WTC11 (cell line): Measurements from ENCODE around the gene ENC1. TPM values are rescaled to one million over a fixed set of nuclear protein-coding genes. Genes with fewer than 3 reads are reported as not detected.

Experiments used
- ATAC-seq: fragments of 200-7000 bp; cut with Tn5 transposase; 2 replicates; pipeline ENCODE4 v1.10.0; 2021; ENCODE audit warnings: mild to moderate bottlenecking, moderate library complexity
- CTCF ChIA-PET: fragments of 300-600 bp; sonication (Branson Sonifier 250); formaldehyde crosslinking; loops from one replicate; lab custom pipeline; 2021; ENCODE audit warnings: antibody characterized with exemption; lab: Charles Lee
- POLR2A ChIA-PET: fragments of 350-600 bp; sonication (Branson Sonifier 250); formaldehyde crosslinking; loops from one replicate; lab custom pipeline; 2021; ENCODE audit warnings: antibody characterized with exemption; lab: Charles Lee
- DNase-seq: peaks from one replicate; pipeline ENCODE4 v3.0.0; 2021; ENCODE audit warnings: low spot score
- H3K27ac Mint-ChIP-seq: 2 replicates; pipeline ENCODE4 v1.8.0; 2021; ENCODE audit warnings: mixed read lengths
- H3K27me3 Mint-ChIP-seq: 2 replicates; pipeline ENCODE4 v1.8.0; 2021; ENCODE audit warnings: low read depth, mild to moderate bottlenecking, moderate library complexity, mixed read lengths
- H3K36me3 Mint-ChIP-seq: 2 replicates; pipeline ENCODE4 v1.8.0; 2021; ENCODE audit warnings: mixed read lengths
- H3K4me1 Mint-ChIP-seq: 2 replicates; pipeline ENCODE4 v1.8.0; 2022; ENCODE audit warnings: mixed read lengths
- H3K4me3 Mint-ChIP-seq: 2 replicates; pipeline ENCODE4 v1.8.0; 2021; ENCODE audit warnings: mild to moderate bottlenecking, moderate library complexity, mixed read lengths
- H3K9me3 Mint-ChIP-seq: 2 replicates; pipeline ENCODE4 v1.8.0; 2021; ENCODE audit warnings: mixed read lengths
- ATF6 ChIP-seq: sonication (generic); formaldehyde crosslinking; IDR thresholded peaks from 2 replicates; pipeline ENCODE4 v1.8.1; 2023; ENCODE audit warnings: mild to moderate bottlenecking, missing genetic modification reagents
- CREM ChIP-seq: sonication (generic); formaldehyde crosslinking; IDR thresholded peaks from 2 replicates; pipeline ENCODE4 v1.8.1; 2022; ENCODE audit warnings: mild to moderate bottlenecking, missing genetic modification reagents, moderate library complexity
- CTCF ChIP-seq: fragments of 200-600 bp; IDR thresholded peaks from 2 replicates; pipeline ENCODE4 v1.8.0; 2022; ENCODE audit warnings: antibody characterized with exemption
- E2F1 ChIP-seq: sonication (generic); formaldehyde crosslinking; IDR thresholded peaks from 2 replicates; pipeline ENCODE4 v1.8.0; 2022; ENCODE audit warnings: mild to moderate bottlenecking, missing genetic modification reagents
- EMX1 ChIP-seq: fragments of 250-450 bp; sonication (Bioruptor Pico); IDR thresholded peaks from 2 replicates; pipeline ENCODE4 v1.8.0; 2021; ENCODE audit warnings: mild to moderate bottlenecking
- GABPB1 ChIP-seq: sonication (generic); formaldehyde crosslinking; IDR thresholded peaks from 2 replicates; pipeline ENCODE4 v1.8.1; 2023; ENCODE audit warnings: mild to moderate bottlenecking, missing genetic modification reagents
- JUN ChIP-seq: sonication (generic); formaldehyde crosslinking; IDR thresholded peaks from 2 replicates; pipeline ENCODE4 v1.8.0; 2023; ENCODE audit warnings: mild to moderate bottlenecking, missing genetic modification reagents
- KAT7 ChIP-seq: sonication (generic); formaldehyde crosslinking; IDR thresholded peaks from 2 replicates; pipeline ENCODE4 v1.8.1; 2023; ENCODE audit warnings: missing genetic modification reagents, mild to moderate bottlenecking, borderline replicate concordance
- MYBL2 ChIP-seq: sonication (generic); formaldehyde crosslinking; IDR thresholded peaks from 2 replicates; pipeline ENCODE4 v1.8.1; 2023; ENCODE audit warnings: mild to moderate bottlenecking, moderate library complexity, missing genetic modification reagents
- NFE2L1 ChIP-seq: sonication (generic); formaldehyde crosslinking; IDR thresholded peaks from 2 replicates; pipeline ENCODE4 v1.8.1; 2023; ENCODE audit warnings: missing genetic modification reagents
- RORB ChIP-seq: fragments of 250-450 bp; sonication (Bioruptor Pico); IDR thresholded peaks from 2 replicates; pipeline ENCODE4 v1.9.0; 2021; ENCODE audit warnings: mild to moderate bottlenecking
- USF2 ChIP-seq: sonication (generic); formaldehyde crosslinking; IDR thresholded peaks from 2 replicates; pipeline ENCODE4 v1.8.1; 2023; ENCODE audit warnings: mild to moderate bottlenecking, missing genetic modification reagents, moderate library complexity
- ZBTB21 ChIP-seq: sonication (generic); formaldehyde crosslinking; IDR thresholded peaks from 2 replicates; pipeline ENCODE4 v1.8.1; 2023; ENCODE audit warnings: mild to moderate bottlenecking, missing genetic modification reagents, borderline replicate concordance
- ZNF317 ChIP-seq: sonication (generic); formaldehyde crosslinking; IDR thresholded peaks from 2 replicates; pipeline ENCODE4 v1.8.1; 2023; ENCODE audit warnings: low read depth, mild to moderate bottlenecking, moderate library complexity, missing genetic modification reagents, borderline replicate concordance
- ZNF416 ChIP-seq: fragments of 250-450 bp; sonication (Bioruptor Pico); IDR thresholded peaks from 2 replicates; pipeline ENCODE4 v1.9.0; 2021; ENCODE audit warnings: mild to moderate bottlenecking, inconsistent platforms
- total RNA-seq: library from RNA; stranded (reverse); gene quantifications from 3 replicates; pipeline ENCODE4 v1.2.3, GENCODE V29; 2021

The ENC1 gene
- total RNA-seq, 1 experiment from 2014 or later, result 18.3 TPM

- CTCF ChIA-PET, result no interaction called here
- H3K27ac Mint-ChIP-seq, result no peak overlapping the region
- H3K4me3 Mint-ChIP-seq, result no peak overlapping the region
Observed at GRCh38 chr5:74636149-74636548, 4.4 kb downstream of the ENC1 start.

GRCh38 chr5:74634611-74635286, 5.8 kb downstream of the ENC1 start:
- ChIA-PET CTCF (no interaction called here), POLR2A (interaction anchor here (0.6 to 0.8 kb wide), 2 partner anchors 714 to 898 kb away, joined by 3 to 5 read pairs; no protein-coding TSS in a partner anchor)
- Mint-ChIP-seq H3K4me3 (no peak overlapping the region), H3K36me3 (peaks cover 23% of the 10 kb centered on the region), H3K4me1 (peaks cover 60% of the 10 kb centered on the region), H3K27ac (no peak overlapping the region), H3K27me3 (peaks cover 13% of the 10 kb centered on the region), H3K9me3 (no peaks in the 10 kb centered on the region)
- ATAC-seq (no peak), DNase-seq (no peak)
- no peak for TF ChIP-seq ZNF317 (CRISPR knock-in tag)
- no peak for TF ChIP-seq CTCF
- TF ChIP-seq NFE2L1 (CRISPR knock-in tag), result no peak
- TF ChIP-seq JUN (CRISPR knock-in tag), result no peak
- TF ChIP-seq ZNF416 (CRISPR knock-in tag), result no peak
- no peak for TF ChIP-seq USF2 (CRISPR knock-in tag)
- no peak for TF ChIP-seq EMX1 (CRISPR knock-in tag)

More at GRCh38 chr5:74636149-74636548, 4.4 kb downstream of the ENC1 start:
- TF ChIP-seq ATF6 (CRISPR knock-in tag) (no peak), USF2 (CRISPR knock-in tag) (no peak)
- TF ChIP-seq, all 79 proteins: peak for 0
- ATAC-seq, result no peak
- POLR2A ChIA-PET, result no interaction called here
- Mint-ChIP-seq H3K27me3 (peaks cover 13% of the 10 kb centered on the region), H3K4me1 (peaks cover 47% of the 10 kb centered on the region), H3K9me3 (no peaks in the 10 kb centered on the region), H3K36me3 (peaks cover 23% of the 10 kb centered on the region)
- DNase-seq, result no peak

- POLR2A ChIA-PET, result no interaction called here
- peaks cover 2% of the 10 kb centered on the region for H3K27me3 Mint-ChIP-seq
- TF ChIP-seq MYBL2 (CRISPR knock-in tag), result no peak
- TF ChIP-seq KAT7 (CRISPR knock-in tag), result no peak
- TF ChIP-seq, all 79 proteins: peak for 0
- Mint-ChIP-seq H3K36me3 (peaks cover 23% of the 10 kb centered on the region), H3K4me1 (peaks cover 57% of the 10 kb centered on the region), H3K9me3 (no peaks in the 10 kb centered on the region), H3K27ac (no peak overlapping the region), H3K4me3 (no peak overlapping the region)
- CTCF ChIA-PET, result interaction anchor here (1.0 to 1.3 kb wide), 2 partner anchors 10 to 239 kb away, joined by 3 to 4 read pairs; no protein-coding TSS in a partner anchor
- no peak for ATAC-seq
- no peak for DNase-seq
Observed at GRCh38 chr5:74633695-74634094, 6.8 kb downstream of the ENC1 start.

- no peak overlapping the region for H3K4me3 Mint-ChIP-seq
- ATAC-seq, result no peak
- H3K27me3 Mint-ChIP-seq, result no peaks in the 10 kb centered on the region
- no peaks in the 10 kb centered on the region for H3K9me3 Mint-ChIP-seq
- DNase-seq, result no peak
- ChIA-PET POLR2A (no interaction called here), CTCF (interaction anchor here (1.0 to 1.3 kb wide), 2 partner anchors 11 to 238 kb away, joined by 3 to 4 read pairs; no protein-coding TSS in a partner anchor)
- H3K27ac Mint-ChIP-seq, result no peak overlapping the region
- peaks cover 57% of the 10 kb centered on the region for H3K4me1 Mint-ChIP-seq
- TF ChIP-seq E2F1 (CRISPR knock-in tag) (no peak), MYBL2 (CRISPR knock-in tag) (no peak), GABPB1 (CRISPR knock-in tag) (no peak), CREM (no peak), ZBTB21 (CRISPR knock-in tag) (no peak), RORB (no peak)
- H3K36me3 Mint-ChIP-seq, result peaks cover 23% of the 10 kb centered on the region
Observed at GRCh38 chr5:74632947-74633356, 7.6 kb downstream of the ENC1 start.
